Gastroesophageal sphincter (tissue), 4 donors: Measurements from ENCODE around the gene WFDC12. TPM values are rescaled to one million over a fixed set of nuclear protein-coding genes. Genes with fewer than 3 reads are reported as not detected.

Experiments
- ATAC-seq: fragments of 150-250 bp; one replicate; pipeline ENCODE4 v1.9.1; 2016; ENCODE audit warnings: mild to moderate bottlenecking, moderate library complexity
- H3K27ac ChIP-seq, 4 donors: fragments of 200-600 bp; sonication (generic) in 3 of 4; 1 replicate in 3 of 4; 2 replicates in 1 of 4; pipeline ENCODE4 v1.5.1; 2016 to 2019
- H3K27me3 ChIP-seq: fragments of 200-600 bp; sonication (generic); one replicate; pipeline ENCODE4 v1.5.1; 2019
- H3K36me3 ChIP-seq, 2 donors: fragments of 200-600 bp; sonication (generic); one replicate each; pipeline ENCODE4 v1.5.1; 2019; ENCODE audit warnings: control low read depth in 1 of 2
- H3K4me1 ChIP-seq, 3 donors: fragments of 200-600 bp; sonication (generic); 1 replicate in 2 of 3; 2 replicates in 1 of 3; pipeline ENCODE4 v1.5.1; 2016 to 2019; ENCODE audit warnings: control low read depth in 2 of 3
- H3K4me3 ChIP-seq, 2 donors: fragments of 200-600 bp; sonication (generic); one replicate each; pipeline ENCODE4 v1.5.1; 2019; ENCODE audit warnings: mild to moderate bottlenecking in 1 of 2, moderate library complexity in 1 of 2
- H3K9me3 ChIP-seq, 3 donors: fragments of 200-600 bp; sonication (generic); one replicate each; pipeline ENCODE4 v1.5.1; 2017 to 2019; ENCODE audit warnings: control low read depth in 2 of 3
- EP300 ChIP-seq: sonication (generic); formaldehyde crosslinking; IDR thresholded peaks from one replicate; pipeline ENCODE4 v1.6.1; 2017; ENCODE audit warnings: antibody characterized with exemption, mild to moderate bottlenecking
- POLR2A ChIP-seq, 2 donors: fragments of 450-650 bp; IDR thresholded peaks; one replicate each; pipeline ENCODE4 v1.6.1; 2017; ENCODE audit warnings: antibody characterized with exemption in 2 of 2, mild to moderate bottlenecking in 2 of 2, moderate library complexity in 1 of 2
- POLR2AphosphoS5 ChIP-seq: sonication (generic); formaldehyde crosslinking; IDR thresholded peaks from one replicate; pipeline ENCODE4 v1.6.1; 2017; ENCODE audit warnings: antibody characterized with exemption
- WGBS, 2 donors: methylation state at CpG; one replicate each; pipeline ENCODE4 v1.1.5; 2018; ENCODE audit warnings: low coverage in 1 of 2; 5-methylcytosine and 5-hydroxymethylcytosine counted together
- total RNA-seq, 4 donors: library from RNA; depleted of rRNA; stranded (reverse); fragments of >200 nt; gene quantifications; one replicate each; pipeline ENCODE4 v1.1.0, GENCODE V29; 2016
- TF ChIP-seq, protein P1 (sequence below), 4 experiments: fragments of 200-600 bp in 2 of 4; fragments of 450-650 bp in 2 of 4; sonication (generic) in 1 of 4; IDR thresholded peaks; one replicate each; pipeline ENCODE4 v1.5.1; 2017 to 2019; ENCODE audit warnings: antibody characterized with exemption in 4 of 4, mild to moderate bottlenecking in 2 of 4, moderate library complexity in 2 of 4

WFDC12 gene, protein sequence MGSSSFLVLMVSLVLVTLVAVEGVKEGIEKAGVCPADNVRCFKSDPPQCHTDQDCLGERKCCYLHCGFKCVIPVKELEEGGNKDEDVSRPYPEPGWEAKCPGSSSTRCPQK
- total RNA-seq, result not detected

- Histone ChIP-seq H3K27ac (no peak within 1 kb of the TSS), H3K36me3 (no peaks in the 10 kb centered on the region), H3K9me3 (peaks cover 0 to 6% (median 0%) of the 10 kb centered on the region in 3 donors), H3K27me3 (peaks cover 52% of the 10 kb centered on the region), H3K4me1 (no peaks in the 10 kb centered on the region), H3K4me3 (no peak within 1 kb of the TSS)
- no peak for ATAC-seq
- TF ChIP-seq POLR2AphosphoS5 (no peak), POLR2A (IDR thresholded peaks at IDR 0.05) (no peak), EP300 (no peak)
- TF ChIP-seq, protein P1, sequence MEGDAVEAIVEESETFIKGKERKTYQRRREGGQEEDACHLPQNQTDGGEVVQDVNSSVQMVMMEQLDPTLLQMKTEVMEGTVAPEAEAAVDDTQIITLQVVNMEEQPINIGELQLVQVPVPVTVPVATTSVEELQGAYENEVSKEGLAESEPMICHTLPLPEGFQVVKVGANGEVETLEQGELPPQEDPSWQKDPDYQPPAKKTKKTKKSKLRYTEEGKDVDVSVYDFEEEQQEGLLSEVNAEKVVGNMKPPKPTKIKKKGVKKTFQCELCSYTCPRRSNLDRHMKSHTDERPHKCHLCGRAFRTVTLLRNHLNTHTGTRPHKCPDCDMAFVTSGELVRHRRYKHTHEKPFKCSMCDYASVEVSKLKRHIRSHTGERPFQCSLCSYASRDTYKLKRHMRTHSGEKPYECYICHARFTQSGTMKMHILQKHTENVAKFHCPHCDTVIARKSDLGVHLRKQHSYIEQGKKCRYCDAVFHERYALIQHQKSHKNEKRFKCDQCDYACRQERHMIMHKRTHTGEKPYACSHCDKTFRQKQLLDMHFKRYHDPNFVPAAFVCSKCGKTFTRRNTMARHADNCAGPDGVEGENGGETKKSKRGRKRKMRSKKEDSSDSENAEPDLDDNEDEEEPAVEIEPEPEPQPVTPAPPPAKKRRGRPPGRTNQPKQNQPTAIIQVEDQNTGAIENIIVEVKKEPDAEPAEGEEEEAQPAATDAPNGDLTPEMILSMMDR (IDR thresholded peaks at IDR 0.05), result no peak
- 92% methylated on average over 5 of the region's 6 CpGs; no CpG with 5 or more reads in 1 of the 2 donors for WGBS, 2 donors
Measured at GRCh38 chr20:45124365-45124764, at the start of gene WFDC12. TSS of gene WFDC12 (minus strand) at chr20:45124465. CDS start at chr20:45124447, 18 bp downstream.

DNA sequence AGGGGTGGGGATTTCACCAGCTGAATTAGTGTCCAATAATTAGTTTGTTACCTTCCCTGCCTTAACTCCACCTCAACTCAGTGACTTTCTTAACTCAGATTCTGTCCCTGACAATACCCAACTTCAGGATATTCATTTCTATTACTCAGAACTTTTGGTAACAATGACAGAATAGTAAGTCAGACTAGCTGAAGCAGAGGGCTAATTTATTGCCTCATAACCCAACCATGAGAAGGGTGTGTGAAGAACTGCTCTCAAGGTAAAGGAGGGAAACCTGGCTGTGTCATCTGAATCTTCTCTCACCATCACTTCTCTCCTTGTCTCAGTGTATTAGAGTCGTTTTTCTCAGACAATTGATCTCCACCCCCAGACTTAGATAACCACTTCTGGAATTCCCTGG, 49.3 kb upstream of the WFDC12 start:
- no peaks in the 10 kb centered on the region for H3K36me3 ChIP-seq
- no peak overlapping the region for H3K27ac ChIP-seq
- no peaks in the 10 kb centered on the region for H3K4me1 ChIP-seq
- TF ChIP-seq EP300 (no peak), POLR2AphosphoS5 (no peak), POLR2A (IDR thresholded peaks at IDR 0.05) (no peak)
- TF ChIP-seq, protein P1 (IDR thresholded peaks at IDR 0.05), result no peak
- no peak for ATAC-seq
- 29 to 35% methylated on average over 1 of the region's 1 CpG for WGBS, 2 donors
- H3K4me3 ChIP-seq, result no peak overlapping the region
- peaks cover 15% of the 10 kb centered on the region for H3K27me3 ChIP-seq
- peaks cover 0 to 15% (median 0%) of the 10 kb centered on the region in 3 donors for H3K9me3 ChIP-seq

- H3K27me3 ChIP-seq, result no peaks in the 10 kb centered on the region
- ATAC-seq, result no peak
Measured at GRCh38 chr20:45164906-45165305, 40.6 kb upstream of the WFDC12 start.

DNA sequence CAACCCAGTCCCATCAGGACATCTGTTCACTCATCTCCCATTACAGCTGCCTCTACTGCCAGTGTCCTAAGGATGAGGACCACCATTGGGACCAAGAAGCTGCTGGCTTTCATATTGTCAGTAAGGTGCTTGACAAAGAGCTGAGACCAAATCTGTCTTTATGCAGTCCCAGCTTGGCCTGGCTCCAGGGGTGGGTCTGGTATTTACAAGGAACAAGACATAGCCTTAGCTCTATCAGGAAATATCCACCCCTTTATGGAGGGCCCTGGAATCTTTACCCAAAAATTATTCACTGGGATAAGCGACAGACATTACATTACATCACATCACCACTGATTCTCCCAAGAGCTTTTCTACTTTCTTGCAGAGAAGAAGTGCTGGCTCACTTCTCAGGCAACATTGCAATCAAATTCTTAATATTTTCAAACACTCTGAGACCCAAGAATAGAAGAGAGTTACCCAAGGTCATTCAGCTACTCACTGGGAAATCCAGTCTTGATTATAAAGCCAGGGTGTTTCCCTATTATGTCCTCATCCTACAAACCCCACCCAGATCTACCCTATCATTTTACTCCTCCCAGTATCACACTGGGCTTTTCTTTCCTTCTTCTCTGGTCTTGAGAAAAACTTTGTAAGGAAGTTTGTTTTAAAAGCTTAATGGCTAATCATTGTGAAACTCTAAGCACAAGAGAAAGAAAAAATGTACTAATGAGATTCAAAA, 39.0 kb upstream of the WFDC12 start:
- TF ChIP-seq POLR2A (IDR thresholded peaks at IDR 0.05), result no peak
- no peak for TF ChIP-seq EP300
- TF ChIP-seq POLR2AphosphoS5, result no peak
- TF ChIP-seq, protein P1 (IDR thresholded peaks at IDR 0.05), result no peak
- no peak overlapping the region for H3K4me3 ChIP-seq
- no peak for ATAC-seq

More at GRCh38 chr20:45164906-45165305, 40.6 kb upstream of the WFDC12 start:
- WGBS, 2 donors, result 67 to 92% methylated on average over 1 of the region's 1 CpG
- no peak overlapping the region for H3K4me3 ChIP-seq
- H3K27ac ChIP-seq, result no peak overlapping the region
- H3K4me1 ChIP-seq, result no peaks in the 10 kb centered on the region
- TF ChIP-seq POLR2AphosphoS5, result no peak
- TF ChIP-seq POLR2A (IDR thresholded peaks at IDR 0.05), result no peak
- TF ChIP-seq EP300, result no peak
- TF ChIP-seq, protein P1 (IDR thresholded peaks at IDR 0.05), result no peak
- H3K36me3 ChIP-seq, result no peaks in the 10 kb centered on the region
- H3K9me3 ChIP-seq, result peaks cover 0 to 60% (median 0%) of the 10 kb centered on the region in 3 donors

DNA sequence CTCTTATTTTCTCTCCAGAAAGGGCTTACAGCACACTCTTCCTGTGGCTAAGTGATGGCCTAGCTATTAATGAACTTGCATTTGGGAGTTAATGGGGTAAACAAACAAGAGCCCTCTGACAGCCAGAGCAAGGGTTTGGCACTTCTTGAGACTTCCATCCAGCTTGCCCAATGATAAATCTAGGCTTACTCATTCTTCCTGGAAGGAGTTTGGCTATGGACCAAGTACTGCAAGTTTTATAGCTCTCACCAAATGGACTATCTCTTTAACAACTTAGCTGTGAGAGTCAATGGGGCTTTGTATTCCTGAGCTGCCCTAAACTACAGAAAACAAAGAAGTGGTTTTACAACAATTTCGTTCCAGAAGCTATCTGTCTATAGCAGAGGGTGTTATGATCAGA, 33.7 kb upstream of the WFDC12 start:
- TF ChIP-seq POLR2A (IDR thresholded peaks at IDR 0.05) (no peak), EP300 (no peak), POLR2AphosphoS5 (no peak)
- TF ChIP-seq, protein P1 (IDR thresholded peaks at IDR 0.05), result no peak
- Histone ChIP-seq H3K9me3 (peaks cover 0 to 43% (median 0%) of the 10 kb centered on the region in 3 donors), H3K27ac (no peak overlapping the region), H3K27me3 (peaks cover 15% of the 10 kb centered on the region), H3K4me3 (no peak overlapping the region), H3K4me1 (no peaks in the 10 kb centered on the region), H3K36me3 (no peaks in the 10 kb centered on the region)
- ATAC-seq, result no peak
- 13% methylated on average over 1 of the region's 1 CpG; no CpG with 5 or more reads in 1 of the 2 donors for WGBS, 2 donors

More for the DNA sequence above, 39.0 kb upstream of the WFDC12 start:
- H3K36me3 ChIP-seq, result no peaks in the 10 kb centered on the region
- WGBS, 2 donors, result 67 to 88% methylated on average over 1 of the region's 1 CpG
- no peak overlapping the region for H3K27ac ChIP-seq
- no peaks in the 10 kb centered on the region for H3K4me1 ChIP-seq
- peaks cover 0 to 58% (median 0%) of the 10 kb centered on the region in 3 donors for H3K9me3 ChIP-seq
- H3K27me3 ChIP-seq, result no peaks in the 10 kb centered on the region
